GM21390 (cell line): ENCODE measurements around the gene IQCK.

Experiments used
- ATAC-seq: cut with Tn5 transposase; IDR thresholded peaks from one replicate; pipeline ENCODE4 v1.9.1; 2021; ENCODE audit not compliant: unreplicated experiment

The IQCK gene

GRCh38 chr16:19753815-19754643, 36.0 kb downstream of the IQCK start:
- no peak for ATAC-seq

- ATAC-seq, result no peak
Observed at GRCh38 chr16:19754644-19755036, 36.6 kb downstream of the IQCK start.

- no peak for ATAC-seq
Observed at GRCh38 chr16:19755268-19755667, 37.2 kb downstream of the IQCK start.

GRCh38 chr16:19757026-19757425, 39.0 kb downstream of the IQCK start:
- ATAC-seq, result no peak

- ATAC-seq, result no peak
Observed at GRCh38 chr16:19757762-19758595, 39.9 kb downstream of the IQCK start.

GRCh38 chr16:19760356-19761060, 42.4 kb downstream of the IQCK start:
- ATAC-seq, result no peak

GRCh38 chr16:19765860-19766553, 47.9 kb downstream of the IQCK start:
- ATAC-seq, result no peak

GRCh38 chr16:19766554-19766884, 48.4 kb downstream of the IQCK start:
- no peak for ATAC-seq

GRCh38 chr16:19766988-19767387, 48.9 kb downstream of the IQCK start:
- no peak for ATAC-seq

GRCh38 chr16:19767497-19767896, 49.4 kb downstream of the IQCK start:
- no peak for ATAC-seq

GRCh38 chr16:19769239-19769638, 51.2 kb downstream of the IQCK start:
- no peak for ATAC-seq

GRCh38 chr16:19771040-19771439, 53.0 kb downstream of the IQCK start:
- no peak for ATAC-seq

- no peak for ATAC-seq
Observed at GRCh38 chr16:19771796-19772195, 53.7 kb downstream of the IQCK start.

- ATAC-seq, result no peak
Observed at GRCh38 chr16:19774024-19774423, 56.0 kb downstream of the IQCK start.

GRCh38 chr16:19776147-19776546, 58.1 kb downstream of the IQCK start:
- ATAC-seq, result no peak

- no peak for ATAC-seq
Observed at GRCh38 chr16:19776565-19776964, 58.5 kb downstream of the IQCK start.

GRCh38 chr16:19780321-19780720, 62.2 kb downstream of the IQCK start:
- ATAC-seq, result no peak

- ATAC-seq, result no peak
Observed at GRCh38 chr16:19781226-19781625, 63.2 kb downstream of the IQCK start.

GRCh38 chr16:19783363-19784182, 65.5 kb downstream of the IQCK start:
- ATAC-seq, result no peak

- ATAC-seq, result no peak
Observed at GRCh38 chr16:19784183-19784736, 66.2 kb downstream of the IQCK start.
